Effector memory CD4-positive, alpha-beta T cell (primary cell): ENCODE results near the gene ANKS1B.

Experiments
- DNase-seq, 3 donors: peaks; one replicate each; pipeline ENCODE4 v3.0.0-alpha.2; 2020
- H3K27ac ChIP-seq: 2 replicates; pipeline ENCODE4 v1.7.0; 2013; ENCODE audit warnings: mild to moderate bottlenecking, low read length, moderate library complexity; ENCODE audit not compliant: insufficient read depth, poor library complexity, severe bottlenecking
- H3K27me3 ChIP-seq: replicated peaks from 2 replicates; pipeline ENCODE4 v1.7.0; 2013; ENCODE audit warnings: mild to moderate bottlenecking, low read length; ENCODE audit not compliant: insufficient read depth, control insufficient read depth, poor library complexity, severe bottlenecking
- H3K36me3 ChIP-seq: 2 replicates; pipeline ENCODE4 v1.7.0; 2013; ENCODE audit warnings: mild to moderate bottlenecking, low read length, moderate library complexity; ENCODE audit not compliant: control insufficient read depth, insufficient read depth
- H3K4me1 ChIP-seq: 2 replicates; pipeline ENCODE4 v1.7.0; 2013; ENCODE audit warnings: low read length, mild to moderate bottlenecking; ENCODE audit not compliant: control insufficient read depth, insufficient read depth, poor library complexity, severe bottlenecking
- H3K4me3 ChIP-seq: 2 replicates; pipeline ENCODE4 v1.7.0; 2013; ENCODE audit warnings: low read length, low read depth, mild to moderate bottlenecking; ENCODE audit not compliant: insufficient read depth, poor library complexity, severe bottlenecking
- H3K9me3 ChIP-seq: 2 replicates; pipeline ENCODE4 v1.7.0; 2013; ENCODE audit warnings: mild to moderate bottlenecking, low read length, moderate library complexity; ENCODE audit not compliant: control insufficient read depth

ANKS1B gene

GRCh38 chr12:98719515-98720504, 1264.9 kb downstream of the ANKS1B start:
- no peak overlapping the region for H3K4me3 ChIP-seq
- H3K36me3 ChIP-seq, result peaks cover 25% of the 10 kb centered on the region
- H3K27me3 ChIP-seq, result no peaks in the 10 kb centered on the region
- no peak for DNase-seq
- no peaks in the 10 kb centered on the region for H3K9me3 ChIP-seq
- H3K27ac ChIP-seq, result no peak overlapping the region
- H3K4me1 ChIP-seq, result no peaks in the 10 kb centered on the region

GRCh38 chr12:98714426-98714825, 1270.3 kb downstream of the ANKS1B start:
- Histone ChIP-seq H3K27me3 (no peaks in the 10 kb centered on the region), H3K4me3 (no peak overlapping the region), H3K9me3 (no peaks in the 10 kb centered on the region), H3K27ac (no peak overlapping the region), H3K36me3 (peaks cover 11% of the 10 kb centered on the region), H3K4me1 (no peaks in the 10 kb centered on the region)
- DNase-seq, result no peak

GRCh38 chr12:98709022-98709421, 1275.7 kb downstream of the ANKS1B start:
- DNase-seq, result no peak
- no peaks in the 10 kb centered on the region for H3K27me3 ChIP-seq
- peaks cover 25% of the 10 kb centered on the region for H3K36me3 ChIP-seq
- no peaks in the 10 kb centered on the region for H3K4me1 ChIP-seq
- no peak overlapping the region for H3K27ac ChIP-seq
- no peak overlapping the region for H3K4me3 ChIP-seq
- H3K9me3 ChIP-seq, result no peaks in the 10 kb centered on the region

GRCh38 chr12:98701166-98701565, 1283.6 kb downstream of the ANKS1B start:
- Histone ChIP-seq H3K36me3 (peaks cover 11% of the 10 kb centered on the region), H3K27me3 (no peaks in the 10 kb centered on the region), H3K27ac (no peak overlapping the region), H3K4me1 (no peaks in the 10 kb centered on the region), H3K4me3 (no peak overlapping the region), H3K9me3 (no peaks in the 10 kb centered on the region)
- DNase-seq, result no peak

- DNase-seq, result no peak
- Histone ChIP-seq H3K9me3 (no peaks in the 10 kb centered on the region), H3K27me3 (no peaks in the 10 kb centered on the region), H3K4me3 (no peak overlapping the region), H3K36me3 (peaks cover 16% of the 10 kb centered on the region), H3K27ac (no peak overlapping the region), H3K4me1 (no peaks in the 10 kb centered on the region)
Observed at GRCh38 chr12:98699586-98699985, 1285.2 kb downstream of the ANKS1B start.

- Histone ChIP-seq H3K9me3 (no peaks in the 10 kb centered on the region), H3K4me3 (no peak overlapping the region), H3K4me1 (no peaks in the 10 kb centered on the region), H3K27ac (no peak overlapping the region), H3K27me3 (no peaks in the 10 kb centered on the region), H3K36me3 (peaks cover 16% of the 10 kb centered on the region)
- DNase-seq, result no peak
Observed at GRCh38 chr12:98698603-98699463, 1285.9 kb downstream of the ANKS1B start.

GRCh38 chr12:98697209-98697608, 1287.5 kb downstream of the ANKS1B start:
- Histone ChIP-seq H3K9me3 (no peaks in the 10 kb centered on the region), H3K36me3 (peaks cover 20% of the 10 kb centered on the region), H3K4me1 (no peaks in the 10 kb centered on the region), H3K27ac (no peak overlapping the region), H3K27me3 (no peaks in the 10 kb centered on the region), H3K4me3 (no peak overlapping the region)
- no peak for DNase-seq

GRCh38 chr12:98696036-98696646, 1288.6 kb downstream of the ANKS1B start:
- Histone ChIP-seq H3K27ac (no peak overlapping the region), H3K4me3 (no peak overlapping the region)

GRCh38 chr12:98691351-98691750, 1293.4 kb downstream of the ANKS1B start:
- Histone ChIP-seq H3K27ac (no peak overlapping the region), H3K27me3 (no peaks in the 10 kb centered on the region), H3K36me3 (peaks cover 22% of the 10 kb centered on the region)

More at GRCh38 chr12:98696036-98696646, 1288.6 kb downstream of the ANKS1B start:
- Histone ChIP-seq H3K4me1 (no peaks in the 10 kb centered on the region), H3K27me3 (no peaks in the 10 kb centered on the region), H3K36me3 (peaks cover 20% of the 10 kb centered on the region), H3K9me3 (no peaks in the 10 kb centered on the region)
- no peak for DNase-seq

More at GRCh38 chr12:98691351-98691750, 1293.4 kb downstream of the ANKS1B start:
- no peak overlapping the region for H3K4me3 ChIP-seq
- H3K4me1 ChIP-seq, result no peaks in the 10 kb centered on the region
- no peaks in the 10 kb centered on the region for H3K9me3 ChIP-seq
- DNase-seq, result no peak
